Measurements from ENCODE around the gene ZGPAT.
"Not testable (repeated sequence)": the region's sequence is repeated elsewhere in the genome, so short reads cannot be mapped to it uniquely, and the experiment has no call there.

ZGPAT gene

GRCh38 chr20:63707558-63708300 is at the start of gene ZGPAT, which contains the start of gene ARFRP1:
ZGPAT (plus strand) TSS chr20:63708039; CDS start chr20:63708581, 542 bp downstream.
ARFRP1 (minus strand) TSS chr20:63707976; CDS start chr20:63707091, 885 bp downstream.
- peak; percentile 91 for DNase-seq

- DNase-seq: no peak
These were observed 49.1 kb upstream of the ZGPAT start for GRCh38 chr20:63658749-63659187.

- peak; percentile 73 for DNase-seq
These were observed 48.5 kb upstream of the ZGPAT start for GRCh38 chr20:63659370-63659769.

GRCh38 chr20:63660174-63660573 is 47.7 kb upstream of the ZGPAT start:
- not testable (repeated sequence) for DNase-seq

- no peak for DNase-seq
These were observed 47.2 kb upstream of the ZGPAT start for GRCh38 chr20:63660622-63661021.

- DNase-seq: no peak
These were observed 46.7 kb upstream of the ZGPAT start for GRCh38 chr20:63661108-63661507.

- no peak for DNase-seq
These were observed 45.7 kb upstream of the ZGPAT start for GRCh38 chr20:63661959-63662812.

- DNase-seq: no peak
These were observed 45.0 kb upstream of the ZGPAT start for GRCh38 chr20:63662813-63663189.

GRCh38 chr20:63663332-63664066 is 44.3 kb upstream of the ZGPAT start:
- no peak for DNase-seq

GRCh38 chr20:63664143-63664851 is 43.5 kb upstream of the ZGPAT start:
- no peak for DNase-seq

GRCh38 chr20:63664861-63665594 is 42.8 kb upstream of the ZGPAT start:
- DNase-seq: no peak

- DNase-seq: no peak
These were observed 42.1 kb upstream of the ZGPAT start for GRCh38 chr20:63665708-63666107.

- no peak for DNase-seq
These were observed 40.0 kb upstream of the ZGPAT start for GRCh38 chr20:63667858-63668257.

- no peak for DNase-seq
These were observed 39.5 kb upstream of the ZGPAT start for GRCh38 chr20:63668351-63668750.

- not testable (repeated sequence) for DNase-seq
These were observed 36.1 kb upstream of the ZGPAT start for GRCh38 chr20:63671695-63672094.

- DNase-seq: no peak
These were observed 35.2 kb upstream of the ZGPAT start for GRCh38 chr20:63672666-63673065.

- no peak for DNase-seq
These were observed 33.9 kb upstream of the ZGPAT start for GRCh38 chr20:63673951-63674350.

- DNase-seq: no peak
These were observed 32.0 kb upstream of the ZGPAT start for GRCh38 chr20:63675681-63676368.

- DNase-seq: no peak
These were observed 29.8 kb upstream of the ZGPAT start for GRCh38 chr20:63678071-63678470.

- no peak for DNase-seq
These were observed 29.0 kb upstream of the ZGPAT start for GRCh38 chr20:63678667-63679465.
